DLD1 (cell line): Measurements from ENCODE around the gene DOCK10.

Experiments
- in situ Hi-C: cut with HindIII; loops from 2 replicates; pipeline ENCODE4 v1.10.0; 2017; ENCODE audit warnings: low sequenced_read_pairs

The DOCK10 gene

DNA sequence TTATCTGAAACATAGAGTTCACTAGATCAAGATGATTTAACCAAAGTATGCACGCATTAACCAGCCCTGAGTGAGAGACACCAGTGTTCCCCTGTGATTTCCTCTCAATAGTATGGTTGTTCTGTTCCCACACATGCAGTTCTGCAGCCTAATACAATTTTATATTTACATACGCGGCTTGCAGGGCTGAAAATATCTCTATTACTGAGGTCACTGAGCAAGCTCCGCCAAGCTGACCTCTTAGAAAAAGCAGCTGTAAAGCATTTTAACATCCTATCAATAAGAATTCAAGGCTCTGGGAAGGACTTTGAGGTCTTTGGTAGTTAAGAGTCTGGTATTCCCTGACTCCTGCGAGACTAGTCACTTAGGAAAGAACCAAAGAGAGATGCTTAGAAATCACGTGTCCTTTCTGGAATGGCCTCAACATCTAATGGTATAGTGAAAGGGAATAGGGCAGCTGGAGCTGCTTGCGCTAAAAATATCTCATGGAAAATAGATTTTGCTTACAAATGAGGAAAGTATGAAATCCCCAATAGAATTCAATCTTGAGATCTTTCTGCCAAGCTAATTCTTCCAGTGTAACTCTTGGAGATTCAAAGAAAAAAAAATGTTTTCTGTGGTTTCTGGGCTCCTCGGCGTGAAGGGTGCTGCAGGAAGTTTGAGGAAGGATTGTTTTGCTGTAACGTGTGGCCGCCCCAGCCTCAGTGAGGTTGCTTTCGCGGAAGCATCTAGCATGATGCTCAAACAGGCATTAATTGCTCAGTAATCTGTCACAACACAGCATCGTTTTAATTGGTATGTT is 59.2 kb downstream of the DOCK10 start:
- in situ Hi-C loops, result no loop called here

DNA sequence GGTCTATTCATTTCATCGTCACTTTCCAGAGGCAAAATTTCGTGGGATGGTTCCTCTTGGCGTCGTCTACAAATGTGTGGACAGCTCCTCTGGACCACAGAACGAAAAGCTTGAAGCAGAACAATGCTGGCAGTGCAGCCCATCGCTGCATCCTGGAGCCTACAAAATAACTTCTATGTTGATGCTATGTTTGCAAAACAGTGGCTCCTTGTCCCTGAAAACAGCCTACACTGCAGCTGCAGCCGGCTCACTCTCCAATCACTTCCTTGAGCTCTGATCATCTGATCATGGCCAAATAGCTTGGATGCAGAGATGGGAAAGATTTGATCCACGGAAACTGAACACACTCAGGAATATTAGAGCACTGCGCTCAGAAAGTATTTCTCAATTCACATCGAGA is 60.0 kb downstream of the DOCK10 start:
- in situ Hi-C loops, result no loop called here

DNA sequence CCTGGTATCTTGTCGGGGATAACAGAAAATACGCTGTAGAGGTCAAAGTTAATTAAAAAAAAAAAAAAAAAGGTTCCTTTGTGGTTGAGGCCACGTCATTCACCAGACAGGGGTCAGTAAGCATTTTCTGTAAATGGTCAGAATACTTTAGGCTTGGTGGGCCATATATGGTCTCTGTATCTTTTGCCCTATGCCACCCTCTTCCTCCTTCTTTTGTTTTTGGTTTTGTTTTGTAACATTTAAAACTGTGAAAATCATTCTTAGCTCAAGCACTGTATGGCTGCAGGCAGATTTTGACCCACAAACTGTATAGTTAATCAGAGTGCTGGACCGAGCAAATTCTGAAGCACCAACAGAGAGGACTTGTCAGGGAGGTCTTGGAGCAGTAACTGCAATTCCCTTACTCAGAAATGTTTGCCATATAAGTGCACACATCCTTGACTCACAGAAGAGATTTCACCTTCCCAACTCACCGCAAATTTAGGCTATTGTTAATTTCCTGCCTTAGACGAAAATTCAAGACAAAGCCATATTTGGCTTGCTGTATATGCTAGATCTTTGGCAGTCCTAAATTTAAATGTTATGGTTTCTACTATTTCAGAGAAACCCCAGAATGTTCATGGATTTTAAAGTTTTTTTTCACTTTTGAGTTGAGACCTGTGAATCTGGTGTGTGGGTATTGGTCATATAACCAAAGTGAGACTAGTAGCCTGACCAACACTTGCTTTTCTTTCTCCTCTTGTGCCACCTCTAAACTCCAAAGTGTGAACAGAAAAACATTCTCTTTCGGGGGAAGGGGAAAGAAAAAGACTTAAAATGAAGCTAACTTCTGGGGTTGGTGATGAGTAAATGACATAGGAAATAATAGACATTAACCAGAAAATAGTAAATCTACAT is 65.4 kb downstream of the DOCK10 start:
- in situ Hi-C loops, result no loop called here

- in situ Hi-C loops, result no loop called here
Observed at GRCh38 chr2:224975761-224976160, 66.5 kb downstream of the DOCK10 start.

DNA sequence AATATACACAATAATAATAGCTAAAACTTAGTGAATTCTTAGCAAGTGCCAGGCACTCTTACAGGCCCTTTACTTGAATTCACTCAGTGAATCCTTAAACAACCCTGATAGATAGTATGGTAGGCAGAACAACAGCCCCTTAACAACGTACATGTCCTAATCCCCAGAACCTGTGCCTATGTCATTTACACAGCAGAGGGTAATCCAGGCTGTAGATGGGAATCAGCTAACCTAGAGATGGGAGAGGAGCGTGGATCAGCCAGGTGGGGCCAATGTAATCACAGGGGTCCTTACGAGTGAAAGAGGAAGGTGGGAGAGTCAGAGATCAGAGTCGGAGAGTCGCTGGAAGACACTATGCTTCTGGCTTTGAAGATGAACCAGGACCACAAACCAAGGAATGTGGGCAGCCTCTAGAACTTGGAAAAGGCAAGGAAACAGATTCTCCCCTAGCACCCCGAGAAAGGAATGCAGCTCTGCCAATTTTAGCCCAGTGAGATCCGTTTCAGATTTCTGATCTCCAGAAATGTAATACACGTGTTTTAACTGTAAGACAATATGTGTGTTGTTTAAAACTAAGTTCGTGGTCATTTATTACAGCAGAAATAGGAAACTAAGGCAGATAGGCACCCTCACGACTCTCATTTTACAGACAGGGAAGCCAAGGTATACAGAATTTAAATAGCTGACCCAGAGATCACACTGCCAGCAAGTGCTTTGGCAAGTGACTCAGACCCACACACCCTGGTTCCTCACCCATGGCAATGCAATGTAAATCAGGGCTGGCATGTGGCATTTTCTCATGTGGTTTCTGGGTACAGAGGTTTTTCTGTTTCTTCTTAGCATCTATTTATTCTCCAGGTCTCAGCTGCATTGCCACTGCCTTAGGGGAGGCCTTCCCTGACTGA is 68.9 kb downstream of the DOCK10 start:
- in situ Hi-C loops, result no loop called here

- in situ Hi-C loops, result no loop called here
Observed at GRCh38 chr2:224971214-224971613, 71.1 kb downstream of the DOCK10 start.

GRCh38 chr2:224970311-224970710 is 72.0 kb downstream of the DOCK10 start:
- in situ Hi-C loops, result no loop called here

GRCh38 chr2:224969633-224970260 is 72.5 kb downstream of the DOCK10 start:
- in situ Hi-C loops, result no loop called here

GRCh38 chr2:224969095-224969494 is 73.2 kb downstream of the DOCK10 start:
- in situ Hi-C loops, result no loop called here

DNA sequence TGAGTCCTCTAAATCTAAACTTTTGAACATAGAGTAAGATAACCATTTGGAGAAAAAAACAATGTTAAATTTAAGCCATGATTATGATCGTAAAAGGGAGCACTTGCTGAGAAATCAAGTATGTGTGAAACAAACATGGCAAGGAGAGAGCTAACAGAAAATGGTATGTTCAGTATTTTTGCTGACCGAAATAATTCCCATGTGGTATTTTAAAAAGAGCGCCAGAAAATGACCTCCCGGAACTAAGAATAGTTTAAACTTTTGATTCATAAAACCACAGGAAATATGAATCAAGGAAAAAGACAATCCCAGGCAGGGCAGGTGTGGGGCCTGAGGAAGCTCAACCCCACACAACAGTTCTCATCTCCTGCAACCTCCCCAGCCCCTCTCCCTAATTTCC is 74.2 kb downstream of the DOCK10 start:
- in situ Hi-C loops, result no loop called here

DNA sequence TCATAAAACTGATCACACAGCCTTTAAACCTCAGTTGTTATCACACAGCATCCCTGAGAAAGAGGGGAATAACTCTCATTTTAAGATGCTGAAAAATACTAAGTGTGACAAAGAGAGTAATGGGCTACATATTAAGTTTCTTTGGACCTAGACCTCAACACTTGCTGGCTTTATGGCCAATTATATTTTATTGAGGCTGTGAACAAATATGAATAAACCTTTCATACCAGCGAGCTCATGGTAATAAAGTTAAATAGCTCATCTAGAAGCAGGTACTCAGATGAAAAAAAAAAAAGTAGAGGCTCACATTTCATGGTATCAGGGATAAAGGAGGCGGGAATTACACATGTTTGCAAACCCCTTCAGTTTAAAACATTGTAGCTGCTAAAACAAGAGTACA is 75.7 kb downstream of the DOCK10 start:
- in situ Hi-C loops, result no loop called here

DNA sequence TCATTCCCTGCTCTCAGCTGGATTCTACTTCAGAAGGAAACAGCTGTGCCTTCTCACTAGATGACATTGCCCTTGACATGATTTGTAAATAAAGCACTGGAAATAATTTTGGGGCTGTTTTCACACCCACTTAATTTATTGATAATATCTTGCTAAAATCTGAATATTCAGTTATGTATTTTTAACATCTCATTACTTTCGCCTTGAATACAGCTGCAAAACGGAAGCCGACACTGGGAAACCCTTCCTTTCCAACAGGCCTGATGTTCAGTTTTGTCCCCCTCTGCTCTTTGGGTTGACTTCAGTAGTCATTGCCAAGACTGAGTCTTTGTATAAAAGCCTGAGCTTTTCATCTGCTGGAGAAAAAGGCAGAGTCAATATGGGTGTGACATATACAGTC is 82.7 kb downstream of the DOCK10 start:
- in situ Hi-C loops, result no loop called here

GRCh38 chr2:224958873-224959272 is 83.4 kb downstream of the DOCK10 start:
- in situ Hi-C loops, result no loop called here

DNA sequence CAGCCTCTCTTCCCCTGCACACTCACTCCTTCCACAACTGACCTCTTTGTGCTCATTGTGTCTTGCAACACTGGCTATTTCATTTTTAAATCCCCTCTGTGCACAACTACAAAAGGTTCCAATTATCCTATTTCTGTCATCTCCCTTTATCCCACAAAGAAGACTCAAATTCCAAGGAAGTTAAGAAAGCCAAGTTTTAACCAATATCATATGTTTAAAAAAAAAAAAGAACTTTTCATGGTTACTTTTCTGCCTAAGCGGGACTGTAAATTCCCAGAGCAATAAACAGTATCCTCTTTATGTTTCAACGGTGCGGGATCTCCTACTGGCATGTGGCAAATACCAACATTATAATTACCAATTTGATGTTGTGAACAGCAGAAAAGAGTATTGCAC is 83.8 kb downstream of the DOCK10 start:
- in situ Hi-C loops, result no loop called here

- in situ Hi-C loops, result no loop called here
Observed at GRCh38 chr2:224957540-224958461, 84.5 kb downstream of the DOCK10 start.

DNA sequence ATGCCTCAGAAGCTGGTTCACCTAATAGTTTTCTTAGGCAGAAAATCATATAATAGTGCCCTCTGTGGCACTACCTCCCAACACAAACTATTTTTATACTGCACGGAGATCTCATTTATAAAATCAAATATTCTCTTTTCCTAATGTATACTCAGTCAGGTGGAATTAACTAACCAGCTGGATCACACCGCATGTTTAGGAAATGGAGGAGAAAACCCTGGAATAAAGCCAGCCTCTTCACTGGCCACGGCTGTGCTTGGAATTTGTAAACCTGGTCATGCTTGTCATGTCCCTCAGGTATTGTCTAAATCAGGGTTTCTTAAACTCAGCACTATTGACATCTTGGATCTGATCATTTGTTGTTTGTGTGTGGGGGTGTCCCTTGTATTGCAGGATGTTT is 85.6 kb downstream of the DOCK10 start:
- in situ Hi-C loops, result no loop called here

- in situ Hi-C loops, result no loop called here
Observed at GRCh38 chr2:224954980-224955379, 87.3 kb downstream of the DOCK10 start.

- in situ Hi-C loops, result no loop called here
Observed at GRCh38 chr2:224952936-224953657, 89.2 kb downstream of the DOCK10 start.
